Testis (tissue), 3 donors: Measurements from ENCODE around the gene VAMP1. TPM values are rescaled to one million over a fixed set of nuclear protein-coding genes. Genes with fewer than 3 reads are reported as not detected.
A peak's percentile ranks its signal among the peaks of the same experiment; 100 is the strongest.

Experiments used
- DNase-seq: peaks from one replicate; pipeline ENCODE4 v3.0.0-alpha.2; 2019
- H3K27ac ChIP-seq, 2 donors: fragments of 200-600 bp; sonication (generic); one replicate each; pipeline ENCODE4 v1.5.1; 2019
- H3K27me3 ChIP-seq: fragments of 200-600 bp; sonication (generic); one replicate; pipeline ENCODE4 v1.5.1; 2019
- H3K36me3 ChIP-seq: fragments of 200-600 bp; sonication (generic); one replicate; pipeline ENCODE4 v1.5.1; 2017; ENCODE audit warnings: low read depth; ENCODE audit errors: missing control alignments
- H3K4me1 ChIP-seq: fragments of 200-600 bp; sonication (generic); one replicate; pipeline ENCODE4 v1.5.1; 2019
- H3K4me3 ChIP-seq, 2 donors: fragments of 200-600 bp; sonication (generic); one replicate each; pipeline ENCODE4 v1.5.1; 2017 to 2019
- H3K9me3 ChIP-seq: fragments of 200-600 bp; sonication (generic); one replicate; pipeline ENCODE4 v1.5.1; 2017
- POLR2A ChIP-seq: fragments of 450-650 bp; IDR thresholded peaks from one replicate; pipeline ENCODE4 v1.6.1; 2017; ENCODE audit warnings: antibody characterized with exemption, mild to moderate bottlenecking, moderate library complexity
- WGBS, 2 donors: methylation state at CpG; one replicate each; pipeline ENCODE4 v1.1.5; 2018; 5-methylcytosine and 5-hydroxymethylcytosine counted together
- intact Hi-C: fragments of 100-400 bp; cut with DNase I; formaldehyde crosslinking; loops from one replicate; pipeline ENCODE4 v1.15.1; 2023; ENCODE audit warnings: low total_unique reads
- polyA plus RNA-seq: library from polyadenylated mRNA; stranded (reverse); fragments of 350-450 nt; fragmentation: Illumina TruSeq; extraction: RNeasy Lipid Tissue Mini Kit (QIAGEN cat#74804); gene quantifications from one replicate; pipeline ENCODE4 v1.2.3, GENCODE V29; 2014; ENCODE audit warnings: low read depth, low replicate concordance; ENCODE audit not compliant: insufficient read depth
- total RNA-seq, 2 donors: library from RNA; depleted of rRNA; stranded (reverse); fragments of >200 nt; gene quantifications; one replicate each; pipeline ENCODE4 v1.2.3, GENCODE V29; 2016
- TF ChIP-seq, protein P1 (sequence below), 3 experiments: fragments of 450-650 bp in 2 of 3; fragments of 200-600 bp in 1 of 3; sonication (generic) in 1 of 3; IDR thresholded peaks; one replicate each; pipeline ENCODE4 v1.5.1; 2016 to 2019; ENCODE audit warnings: antibody characterized with exemption in 3 of 3, mild to moderate bottlenecking in 2 of 3, moderate library complexity in 1 of 3

The VAMP1 gene
- total and polyA plus RNA-seq, 3 donors from 2014 or later = 12.7 to 18.3 (median 15.0) TPM

DNA sequence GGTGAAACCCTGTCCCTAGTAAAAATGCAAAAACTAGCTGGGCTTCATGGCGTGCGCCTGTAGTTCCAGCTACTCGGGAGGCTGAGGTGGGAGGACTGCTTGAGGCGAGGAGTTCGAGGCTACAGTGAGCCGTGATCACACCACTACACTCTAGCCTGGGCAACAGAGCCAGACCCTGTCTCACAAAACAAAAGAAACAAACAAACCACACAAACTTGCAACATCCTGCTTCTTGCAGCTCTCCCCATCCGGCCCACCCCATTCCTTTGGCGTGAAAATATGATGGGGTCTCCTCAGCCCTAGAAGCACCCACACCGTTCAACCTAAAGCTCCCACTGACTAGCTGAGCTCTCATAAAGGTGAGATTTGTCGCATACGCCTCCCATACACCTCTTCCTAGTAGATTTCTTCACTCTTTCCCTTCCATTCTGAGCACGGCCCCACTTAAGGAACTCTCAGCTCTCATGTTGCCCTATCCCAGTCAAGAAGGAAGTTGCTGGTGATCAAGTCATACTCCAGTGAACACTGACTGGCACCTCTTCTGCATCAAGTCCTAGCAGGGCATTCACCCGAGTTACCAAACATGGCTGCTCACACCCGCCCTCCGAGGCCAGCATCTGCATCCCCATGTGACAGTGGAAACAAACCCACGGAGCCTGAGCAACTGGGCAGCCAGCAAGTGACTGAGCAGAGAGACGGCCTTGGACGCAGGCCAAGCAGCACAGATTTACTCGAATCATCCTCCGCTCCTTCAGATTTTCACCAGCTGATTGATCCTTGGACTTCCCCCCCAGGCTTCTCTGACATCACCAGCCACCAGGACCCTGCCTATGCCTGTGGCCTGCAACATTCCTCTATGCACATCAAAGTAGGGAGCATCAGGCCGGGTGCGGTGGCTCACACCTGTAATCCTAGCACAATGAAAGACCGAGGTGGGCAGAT lies 44.6 kb downstream of the VAMP1 start:
- Histone ChIP-seq H3K4me3 (no peak overlapping the region), H3K9me3 (no peaks in the 10 kb centered on the region), H3K4me1 (peaks cover 9% of the 10 kb centered on the region), H3K27me3 (no peaks in the 10 kb centered on the region), H3K27ac (no peak overlapping the region), H3K36me3 (no peaks in the 10 kb centered on the region)
- TF ChIP-seq, protein P1, sequence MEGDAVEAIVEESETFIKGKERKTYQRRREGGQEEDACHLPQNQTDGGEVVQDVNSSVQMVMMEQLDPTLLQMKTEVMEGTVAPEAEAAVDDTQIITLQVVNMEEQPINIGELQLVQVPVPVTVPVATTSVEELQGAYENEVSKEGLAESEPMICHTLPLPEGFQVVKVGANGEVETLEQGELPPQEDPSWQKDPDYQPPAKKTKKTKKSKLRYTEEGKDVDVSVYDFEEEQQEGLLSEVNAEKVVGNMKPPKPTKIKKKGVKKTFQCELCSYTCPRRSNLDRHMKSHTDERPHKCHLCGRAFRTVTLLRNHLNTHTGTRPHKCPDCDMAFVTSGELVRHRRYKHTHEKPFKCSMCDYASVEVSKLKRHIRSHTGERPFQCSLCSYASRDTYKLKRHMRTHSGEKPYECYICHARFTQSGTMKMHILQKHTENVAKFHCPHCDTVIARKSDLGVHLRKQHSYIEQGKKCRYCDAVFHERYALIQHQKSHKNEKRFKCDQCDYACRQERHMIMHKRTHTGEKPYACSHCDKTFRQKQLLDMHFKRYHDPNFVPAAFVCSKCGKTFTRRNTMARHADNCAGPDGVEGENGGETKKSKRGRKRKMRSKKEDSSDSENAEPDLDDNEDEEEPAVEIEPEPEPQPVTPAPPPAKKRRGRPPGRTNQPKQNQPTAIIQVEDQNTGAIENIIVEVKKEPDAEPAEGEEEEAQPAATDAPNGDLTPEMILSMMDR (IDR thresholded peaks at IDR 0.05) = no peak
- TF ChIP-seq POLR2A = no peak
- intact Hi-C loops = no loop called here
- 79 to 93% methylated on average over 16 to 23 of the region's 23 CpGs for WGBS, 2 donors
- DNase-seq = peak; percentile 40

GRCh38 chr12:6424866-6425265 lies 45.6 kb downstream of the VAMP1 start:
- DNase-seq = no peak
- Histone ChIP-seq H3K27ac (no peak overlapping the region), H3K4me3 (no peak overlapping the region), H3K27me3 (no peaks in the 10 kb centered on the region), H3K4me1 (peaks cover 5% of the 10 kb centered on the region), H3K9me3 (no peaks in the 10 kb centered on the region), H3K36me3 (no peaks in the 10 kb centered on the region)
- intact Hi-C loops = no loop called here
- TF ChIP-seq, protein P1 (IDR thresholded peaks at IDR 0.05) = no peak
- TF ChIP-seq POLR2A = no peak
- WGBS, 2 donors = 82 to 85% methylated on average over 8 of the region's 8 CpGs

DNA sequence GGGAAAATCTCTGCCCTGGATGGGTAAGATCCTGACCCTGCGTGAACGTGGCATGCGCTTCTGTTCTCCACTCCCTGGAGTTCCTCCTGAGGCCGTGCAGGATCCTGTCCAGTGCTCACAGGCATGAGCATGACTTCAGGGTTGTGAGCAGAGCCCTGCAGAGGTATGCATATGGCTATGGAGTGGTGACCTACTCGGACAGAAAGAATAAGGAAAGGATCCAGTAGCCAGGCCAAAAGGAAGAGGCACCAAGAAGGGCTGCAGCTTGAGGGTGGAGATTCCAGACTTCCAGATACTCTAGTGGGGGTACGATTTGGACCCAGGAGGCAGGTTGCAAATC lies 46.5 kb downstream of the VAMP1 start:
- WGBS, 2 donors = 53 to 61% methylated on average over 6 of the region's 6 CpGs
- Histone ChIP-seq H3K9me3 (no peaks in the 10 kb centered on the region), H3K36me3 (no peaks in the 10 kb centered on the region), H3K27me3 (no peaks in the 10 kb centered on the region), H3K27ac (no peak overlapping the region), H3K4me3 (no peak overlapping the region), H3K4me1 (peaks cover 5% of the 10 kb centered on the region)
- no peak for DNase-seq
- intact Hi-C loops = no loop called here
- TF ChIP-seq POLR2A = no peak
- TF ChIP-seq, protein P1 (IDR thresholded peaks at IDR 0.05) = no peak

- Histone ChIP-seq H3K36me3 (no peaks in the 10 kb centered on the region), H3K27me3 (no peaks in the 10 kb centered on the region), H3K9me3 (no peaks in the 10 kb centered on the region), H3K4me1 (peaks cover 11% of the 10 kb centered on the region), H3K27ac (no peak overlapping the region), H3K4me3 (no peak overlapping the region)
- no peak for TF ChIP-seq POLR2A
- TF ChIP-seq, protein P1 (IDR thresholded peaks at IDR 0.05) = peak; percentile 80 to 94 (median 91)
- peak; percentile 91 for DNase-seq
- WGBS, 2 donors = 10 to 25% methylated on average over 8 to 9 of the region's 9 CpGs
- intact Hi-C loops = no loop called here
Observed at GRCh38 chr12:6423267-6424007, 47.0 kb downstream of the VAMP1 start.
